ENCODE results near the gene PDCD1LG2. TPM values are rescaled to one million over a fixed set of nuclear protein-coding genes. Genes with fewer than 3 reads are reported as not detected.
"Not testable (repeated sequence)": the region's sequence is repeated elsewhere in the genome, so short reads cannot be mapped to it uniquely, and the experiment has no call there.

PDCD1LG2 gene
- total RNA-seq: 0.95 TPM
- 0.81 TPM for polyA plus RNA-seq

- no peak for DNase-seq (ENCODE audit: extremely low spot score)
- WGBS: 24% methylated on average over 4 of the region's 4 CpGs
- peak within 1 kb of the TSS; percentile 15 for H3K27ac ChIP-seq (ENCODE audit: low read depth)
- no peak within 1 kb of the TSS for H3K4me3 ChIP-seq (ENCODE audit: low read depth, low read length)
- no peaks in the 10 kb centered on the region for H3K4me1 ChIP-seq (ENCODE audit: insufficient read depth)
- no peaks in the 10 kb centered on the region for H3K36me3 ChIP-seq (ENCODE audit: insufficient read depth)
These were observed at the start of gene PDCD1LG2 for GRCh38 chr9:5510360-5510931. Gene PDCD1LG2, plus strand, starts transcription at chr9:5510531. Its CDS starts 12,016 bp downstream, at chr9:5522547.

GRCh38 chr9:5464831-5465330, 45.5 kb upstream of the PDCD1LG2 start:
- WGBS: 83% methylated on average over 4 of the region's 4 CpGs
- not testable (repeated sequence) for H3K4me1 ChIP-seq (ENCODE audit: insufficient read depth); DNase-seq (ENCODE audit: extremely low spot score); H3K36me3 ChIP-seq (ENCODE audit: insufficient read depth); H3K27ac ChIP-seq (ENCODE audit: low read depth); H3K4me3 ChIP-seq (ENCODE audit: low read depth, low read length)

DNA sequence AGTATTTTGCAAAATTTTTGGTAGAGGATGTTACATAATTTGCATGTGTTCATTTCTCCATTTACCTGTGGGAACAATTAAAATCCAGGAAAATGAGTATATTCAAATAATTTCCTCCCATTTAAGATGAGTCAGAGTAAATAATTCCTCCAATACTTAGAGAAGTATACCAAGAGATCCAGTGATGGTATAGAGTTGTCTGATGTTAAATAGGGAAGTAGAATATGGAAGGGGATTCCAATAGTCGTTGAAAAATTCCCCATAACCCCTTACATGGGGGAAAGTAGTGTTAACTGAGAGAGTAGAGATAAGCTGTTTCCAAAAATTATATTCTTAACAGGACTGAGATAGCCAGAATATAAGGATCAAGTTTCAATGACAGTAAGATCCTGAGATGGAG, 44.3 kb upstream of the PDCD1LG2 start:
- WGBS: 62% methylated on average over 1 of the region's 1 CpG
- Histone ChIP-seq H3K4me3 (ENCODE audit: low read depth, low read length) (no peak overlapping the region), H3K36me3 (ENCODE audit: insufficient read depth) (no peaks in the 10 kb centered on the region), H3K4me1 (ENCODE audit: insufficient read depth) (no peaks in the 10 kb centered on the region), H3K27ac (ENCODE audit: low read depth) (no peak overlapping the region)
- no peak for DNase-seq (ENCODE audit: extremely low spot score)

DNA sequence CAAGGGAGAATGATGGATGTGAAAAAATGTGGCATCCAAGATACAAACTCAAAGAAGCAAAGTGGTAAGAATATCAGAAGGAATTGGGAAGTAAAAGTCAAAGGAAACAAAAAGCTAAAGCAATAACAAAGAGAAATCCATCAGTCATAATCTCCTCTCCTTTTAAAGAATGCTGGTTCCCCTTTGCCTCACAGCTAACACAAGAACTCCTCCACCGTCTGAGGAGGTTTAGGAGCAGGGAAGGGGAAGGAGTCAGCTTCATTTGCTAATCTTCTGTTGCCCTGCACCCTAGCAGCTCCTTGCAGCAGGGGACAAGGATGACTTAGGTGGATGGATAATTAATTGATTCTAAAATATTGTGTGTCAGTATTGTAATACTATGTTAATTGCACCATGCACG, 43.6 kb upstream of the PDCD1LG2 start:
- H3K4me1 ChIP-seq (ENCODE audit: insufficient read depth): no peaks in the 10 kb centered on the region
- no peak overlapping the region for H3K27ac ChIP-seq (ENCODE audit: low read depth)
- DNase-seq (ENCODE audit: extremely low spot score): no peak
- H3K4me3 ChIP-seq (ENCODE audit: low read depth, low read length): no peak overlapping the region
- 72% methylated on average over 2 of the region's 2 CpGs for WGBS
- no peaks in the 10 kb centered on the region for H3K36me3 ChIP-seq (ENCODE audit: insufficient read depth)

- no peak overlapping the region for H3K4me3 ChIP-seq (ENCODE audit: low read depth, low read length)
- 42% methylated on average over 5 of the region's 5 CpGs for WGBS
- H3K36me3 ChIP-seq (ENCODE audit: insufficient read depth): no peaks in the 10 kb centered on the region
- DNase-seq (ENCODE audit: extremely low spot score): no peak
- H3K4me1 ChIP-seq (ENCODE audit: insufficient read depth): no peaks in the 10 kb centered on the region
- no peak overlapping the region for H3K27ac ChIP-seq (ENCODE audit: low read depth)
These were observed 41.5 kb upstream of the PDCD1LG2 start for GRCh38 chr9:5468850-5469249.

DNA sequence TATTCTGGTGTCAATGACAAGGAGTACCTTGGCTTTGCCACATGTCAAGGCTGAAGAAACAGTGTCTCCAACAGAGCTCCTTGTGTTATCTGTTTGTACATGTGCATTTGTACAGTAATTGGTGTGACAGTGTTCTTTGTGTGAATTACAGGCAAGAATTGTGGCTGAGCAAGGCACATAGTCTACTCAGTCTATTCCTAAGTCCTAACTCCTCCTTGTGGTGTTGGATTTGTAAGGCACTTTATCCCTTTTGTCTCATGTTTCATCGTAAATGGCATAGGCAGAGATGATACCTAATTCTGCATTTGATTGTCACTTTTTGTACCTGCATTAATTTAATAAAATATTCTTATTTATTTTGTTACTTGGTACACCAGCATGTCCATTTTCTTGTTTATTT, 40.2 kb upstream of the PDCD1LG2 start:
- Histone ChIP-seq H3K4me1 (ENCODE audit: insufficient read depth) (no peaks in the 10 kb centered on the region), H3K4me3 (ENCODE audit: low read depth, low read length) (no peak overlapping the region), H3K27ac (ENCODE audit: low read depth) (no peak overlapping the region), H3K36me3 (ENCODE audit: insufficient read depth) (no peaks in the 10 kb centered on the region)
- 75% methylated on average over 1 of the region's 1 CpG for WGBS
- DNase-seq (ENCODE audit: extremely low spot score): no peak

DNA sequence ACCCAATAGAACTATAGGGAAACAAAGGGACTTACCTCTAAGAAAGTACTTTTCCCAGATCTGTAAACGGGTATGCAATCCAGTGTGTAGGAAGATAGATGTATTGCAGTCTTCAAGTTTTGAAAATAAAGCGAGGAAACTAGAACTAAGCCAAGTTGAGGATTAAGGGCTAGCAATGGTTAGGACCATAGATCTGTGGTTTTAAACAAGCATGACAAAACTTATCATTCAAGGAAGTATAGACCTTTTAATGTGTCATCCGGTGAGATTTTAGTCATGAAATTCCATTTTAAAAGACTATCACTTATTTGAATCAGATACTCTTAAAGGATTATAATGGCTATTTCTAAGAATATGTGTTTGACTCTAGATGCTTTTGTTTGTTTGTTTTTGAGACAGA, 39.5 kb upstream of the PDCD1LG2 start:
- no peak for DNase-seq (ENCODE audit: extremely low spot score)
- Histone ChIP-seq H3K36me3 (ENCODE audit: insufficient read depth) (no peaks in the 10 kb centered on the region), H3K4me3 (ENCODE audit: low read depth, low read length) (no peak overlapping the region), H3K4me1 (ENCODE audit: insufficient read depth) (no peaks in the 10 kb centered on the region), H3K27ac (ENCODE audit: low read depth) (no peak overlapping the region)
- 86% methylated on average over 3 of the region's 3 CpGs for WGBS

DNA sequence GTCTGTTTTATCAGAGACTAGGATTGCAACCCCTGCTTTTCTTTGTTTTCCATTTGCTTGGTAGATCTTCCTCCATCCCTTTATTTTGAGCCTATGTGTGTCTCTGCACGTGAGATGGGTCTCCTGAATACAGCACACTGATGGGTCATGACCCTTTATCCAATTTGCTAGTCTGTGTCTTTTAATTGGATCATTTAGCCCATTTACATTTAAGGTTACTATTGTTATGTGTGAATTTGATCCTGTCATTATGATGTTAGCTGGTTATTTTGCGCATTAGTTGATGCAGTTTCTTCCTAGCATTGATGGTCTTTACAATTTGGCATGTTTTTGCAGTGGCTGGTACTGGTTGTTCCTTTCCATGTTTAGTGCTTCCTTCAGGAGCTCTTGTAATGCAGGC, 34.7 kb upstream of the PDCD1LG2 start:
- H3K4me1 ChIP-seq (ENCODE audit: insufficient read depth); H3K4me3 ChIP-seq (ENCODE audit: low read depth, low read length); DNase-seq (ENCODE audit: extremely low spot score); H3K36me3 ChIP-seq (ENCODE audit: insufficient read depth); H3K27ac ChIP-seq (ENCODE audit: low read depth): not testable (repeated sequence)
- WGBS: 93% methylated on average over 2 of the region's 2 CpGs

- DNase-seq (ENCODE audit: extremely low spot score): no peak
- WGBS: 72% methylated on average over 2 of the region's 2 CpGs
These were observed 32.1 kb upstream of the PDCD1LG2 start for GRCh38 chr9:5478206-5478605.

GRCh38 chr9:5479994-5480694, 30.2 kb upstream of the PDCD1LG2 start:
- H3K4me1 ChIP-seq (ENCODE audit: insufficient read depth): no peaks in the 10 kb centered on the region
- DNase-seq (ENCODE audit: extremely low spot score): no peak
- WGBS: 66% methylated on average over 3 of the region's 3 CpGs
- H3K27ac ChIP-seq (ENCODE audit: low read depth): no peak overlapping the region
- no peak overlapping the region for H3K4me3 ChIP-seq (ENCODE audit: low read depth, low read length)
- no peaks in the 10 kb centered on the region for H3K36me3 ChIP-seq (ENCODE audit: insufficient read depth)

More at GRCh38 chr9:5478206-5478605, 32.1 kb upstream of the PDCD1LG2 start:
- Histone ChIP-seq H3K4me3 (ENCODE audit: low read depth, low read length) (no peak overlapping the region), H3K36me3 (ENCODE audit: insufficient read depth) (no peaks in the 10 kb centered on the region), H3K27ac (ENCODE audit: low read depth) (no peak overlapping the region), H3K4me1 (ENCODE audit: insufficient read depth) (no peaks in the 10 kb centered on the region)

- Histone ChIP-seq H3K4me3 (ENCODE audit: low read depth, low read length) (no peak overlapping the region), H3K36me3 (ENCODE audit: insufficient read depth) (no peaks in the 10 kb centered on the region), H3K4me1 (ENCODE audit: insufficient read depth) (no peaks in the 10 kb centered on the region), H3K27ac (ENCODE audit: low read depth) (no peak overlapping the region)
- DNase-seq (ENCODE audit: extremely low spot score): no peak
- 85% methylated on average over 4 of the region's 4 CpGs for WGBS
These were observed 29.4 kb upstream of the PDCD1LG2 start for GRCh38 chr9:5480919-5481318.

DNA sequence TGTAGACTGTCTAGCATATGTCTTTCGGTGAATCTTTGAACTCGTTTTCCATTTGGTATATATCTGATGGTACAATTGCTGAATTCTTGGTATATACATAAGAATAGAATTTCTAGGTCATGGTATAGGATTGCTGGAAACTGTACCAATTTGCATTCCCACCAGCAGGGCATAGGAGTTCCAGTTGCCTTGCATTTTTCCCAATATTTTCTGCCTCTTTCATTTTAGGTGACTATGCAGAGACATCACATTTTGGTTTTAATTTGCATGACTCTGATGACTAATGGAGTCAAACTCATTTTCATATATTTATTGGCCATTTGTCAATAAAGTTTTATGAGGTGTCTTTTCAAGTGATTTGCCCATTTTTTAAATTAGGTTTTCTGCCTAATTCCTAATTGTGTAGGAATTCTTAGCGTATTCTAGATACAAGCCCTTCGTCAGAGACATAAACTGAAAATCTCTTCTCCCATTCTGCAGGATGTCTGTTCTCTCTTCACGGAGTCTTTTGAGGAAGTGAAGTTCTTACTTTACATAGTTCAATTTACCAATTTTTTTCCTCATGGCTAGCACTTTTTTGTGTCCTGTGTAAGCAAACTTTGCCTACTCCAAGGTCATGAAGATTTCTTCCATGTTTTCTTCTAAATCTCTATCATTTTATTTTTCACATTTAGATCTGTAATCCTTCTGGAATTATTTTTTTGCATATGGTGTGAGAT, 28.9 kb upstream of the PDCD1LG2 start:
- WGBS: 88% methylated on average over 5 of the region's 5 CpGs

DNA sequence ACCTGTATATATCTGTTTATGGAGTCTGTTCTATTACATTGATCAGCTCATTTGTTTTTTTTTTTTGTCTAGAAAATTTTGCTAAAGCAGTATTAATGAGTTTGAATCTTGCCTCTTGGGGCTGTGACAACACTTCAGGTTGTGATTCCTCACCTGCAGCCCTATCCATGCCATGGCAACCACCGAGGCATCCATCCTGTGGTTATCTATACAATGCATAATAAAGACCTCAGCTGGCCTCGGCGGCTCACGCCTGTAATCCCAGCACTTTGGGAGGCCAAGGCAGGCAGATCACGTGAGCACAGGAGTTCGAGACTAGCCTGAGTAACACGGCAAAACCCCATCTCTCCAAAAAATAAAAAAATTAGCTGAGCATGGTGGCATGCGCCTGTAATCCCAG, 28.1 kb upstream of the PDCD1LG2 start:
- Histone ChIP-seq H3K4me1 (ENCODE audit: insufficient read depth) (no peaks in the 10 kb centered on the region), H3K27ac (ENCODE audit: low read depth) (no peak overlapping the region), H3K36me3 (ENCODE audit: insufficient read depth) (no peaks in the 10 kb centered on the region), H3K4me3 (ENCODE audit: low read depth, low read length) (no peak overlapping the region)
- no peak for DNase-seq (ENCODE audit: extremely low spot score)
- WGBS: 82% methylated on average over 8 of the region's 8 CpGs

More for the DNA sequence above, 28.9 kb upstream of the PDCD1LG2 start:
- H3K27ac ChIP-seq (ENCODE audit: low read depth): no peak overlapping the region
- no peak overlapping the region for H3K4me3 ChIP-seq (ENCODE audit: low read depth, low read length)
- DNase-seq (ENCODE audit: extremely low spot score): no peak
- H3K36me3 ChIP-seq (ENCODE audit: insufficient read depth): no peaks in the 10 kb centered on the region
- no peaks in the 10 kb centered on the region for H3K4me1 ChIP-seq (ENCODE audit: insufficient read depth)

GRCh38 chr9:5483306-5483705, 27.0 kb upstream of the PDCD1LG2 start:
- H3K4me1 ChIP-seq (ENCODE audit: insufficient read depth): no peaks in the 10 kb centered on the region
- DNase-seq (ENCODE audit: extremely low spot score): no peak
- 74% methylated on average over 2 of the region's 2 CpGs for WGBS
- H3K36me3 ChIP-seq (ENCODE audit: insufficient read depth): no peaks in the 10 kb centered on the region
- no peak overlapping the region for H3K4me3 ChIP-seq (ENCODE audit: low read depth, low read length)
- H3K27ac ChIP-seq (ENCODE audit: low read depth): no peak overlapping the region
